SK-N-SH treated with all-trans-retinoic acid at 6 μM for 48 hours (cell line): Measurements from ENCODE around the gene MRPS34.

Experiments
- ATAC-seq: fragments of 200-7000 bp; cut with Tn5 transposase; 3 replicates; pipeline ENCODE4 v1.9.1; 2020; ENCODE audit warnings: mild to moderate bottlenecking, moderate library complexity
- ARNTL ChIP-seq: fragments of 450-650 bp; formaldehyde crosslinking; IDR thresholded peaks from 2 replicates; pipeline ENCODE4 v1.5.0; 2020; ENCODE audit warnings: low read depth, mild to moderate bottlenecking, moderate library complexity, borderline replicate concordance
- BACH2 ChIP-seq: fragments of 250-450 bp; sonication (Bioruptor Pico); IDR thresholded peaks from 2 replicates; pipeline ENCODE4 v1.9.0; 2021; ENCODE audit warnings: mild to moderate bottlenecking, borderline replicate concordance
- CSDC2 ChIP-seq: fragments of 250-450 bp; sonication (Bioruptor Pico); IDR thresholded peaks from 2 replicates; pipeline ENCODE4 v1.5.0; 2020; ENCODE audit warnings: mild to moderate bottlenecking, moderate library complexity
- ESRRG ChIP-seq: fragments of 250-450 bp; sonication (Bioruptor Pico); IDR thresholded peaks from 2 replicates; pipeline ENCODE4 v1.6.1; 2021; ENCODE audit warnings: mild to moderate bottlenecking
- GLIS3 ChIP-seq: fragments of 250-450 bp; sonication (Bioruptor Pico); IDR thresholded peaks from 2 replicates; pipeline ENCODE4 v1.5.0; 2020; ENCODE audit warnings: mild to moderate bottlenecking, moderate library complexity
- ISL1 ChIP-seq: fragments of 250-450 bp; sonication (Bioruptor Pico); IDR thresholded peaks from 2 replicates; pipeline ENCODE4 v2.1.2; 2022; ENCODE audit warnings: mild to moderate bottlenecking, moderate library complexity
- OSR1 ChIP-seq: fragments of 250-450 bp; sonication (Bioruptor Pico); IDR thresholded peaks from 2 replicates; pipeline ENCODE4 v1.8.0; 2022; ENCODE audit warnings: moderate library complexity, mild to moderate bottlenecking, inconsistent platforms
- PPARA ChIP-seq: fragments of 250-450 bp; sonication (Bioruptor Pico); IDR thresholded peaks from 2 replicates; pipeline ENCODE4 v1.5.0; 2020; ENCODE audit warnings: mild to moderate bottlenecking, borderline replicate concordance
- RARB ChIP-seq: fragments of 250-450 bp; sonication (Bioruptor Pico); IDR thresholded peaks from 2 replicates; pipeline ENCODE4 v1.8.0; 2021; ENCODE audit warnings: mild to moderate bottlenecking, moderate library complexity
- SNAI2 ChIP-seq: fragments of 250-450 bp; sonication (Bioruptor Pico); IDR thresholded peaks from 2 replicates; pipeline ENCODE4 v1.5.0; 2020; ENCODE audit warnings: mild to moderate bottlenecking, moderate library complexity
- TCF4 ChIP-seq: fragments of 250-450 bp; sonication (Bioruptor Pico); IDR thresholded peaks from 2 replicates; pipeline ENCODE4 v1.8.0; 2021; ENCODE audit warnings: mild to moderate bottlenecking, moderate library complexity, borderline replicate concordance
- TOX ChIP-seq: fragments of 250-450 bp; sonication (Bioruptor Pico); IDR thresholded peaks from 2 replicates; pipeline ENCODE4 v1.8.0; 2021; ENCODE audit warnings: mild to moderate bottlenecking, moderate library complexity, borderline replicate concordance
- ZC3H10 ChIP-seq: fragments of 250-450 bp; sonication (Bioruptor Pico); IDR thresholded peaks from 2 replicates; pipeline ENCODE4 v1.5.1; 2021; ENCODE audit warnings: mild to moderate bottlenecking, moderate library complexity
- ZFP3 ChIP-seq: fragments of 250-450 bp; sonication (Bioruptor Pico); IDR thresholded peaks from 2 replicates; pipeline ENCODE4 v1.5.0; 2020; ENCODE audit warnings: mild to moderate bottlenecking, moderate library complexity
- ZFP30 ChIP-seq: fragments of 450-650 bp; formaldehyde crosslinking; IDR thresholded peaks from 2 replicates; pipeline ENCODE4 v1.5.0; 2022; ENCODE audit warnings: mild to moderate bottlenecking, moderate library complexity
- ZNF565 ChIP-seq: fragments of 450-650 bp; formaldehyde crosslinking; conservative IDR thresholded peaks from 2 replicates; pipeline ENCODE4 v1.5.0; 2020; ENCODE audit warnings: low read depth, mild to moderate bottlenecking, moderate library complexity
- ZNF70 ChIP-seq: fragments of 450-650 bp; formaldehyde crosslinking; IDR thresholded peaks from 2 replicates; pipeline ENCODE4 v1.5.0; 2020; ENCODE audit warnings: mild to moderate bottlenecking, moderate library complexity
- ZNF8 ChIP-seq: fragments of 450-650 bp; formaldehyde crosslinking; IDR thresholded peaks from 2 replicates; pipeline ENCODE4 v1.5.0; 2020; ENCODE audit warnings: mild to moderate bottlenecking, moderate library complexity
- TF ChIP-seq, protein P1 (sequence below): fragments of 250-450 bp; sonication (Bioruptor Pico); IDR thresholded peaks from 2 replicates; pipeline ENCODE4 v1.5.1; 2021; ENCODE audit warnings: mild to moderate bottlenecking, moderate library complexity
- TF ChIP-seq, protein P2 (sequence below): fragments of 250-450 bp; sonication (Bioruptor Pico); IDR thresholded peaks from 2 replicates; pipeline ENCODE4 v1.5.0; 2020; ENCODE audit warnings: mild to moderate bottlenecking, moderate library complexity
- TF ChIP-seq, protein P3 (sequence below): fragments of 250-450 bp; sonication (Bioruptor Pico); IDR thresholded peaks from 2 replicates; pipeline ENCODE4 v1.8.0; 2020; ENCODE audit warnings: mild to moderate bottlenecking, moderate library complexity, borderline replicate concordance
- TF ChIP-seq, protein P4 (sequence below): fragments of 250-450 bp; sonication (Bioruptor Pico); IDR thresholded peaks from 2 replicates; pipeline ENCODE4 v1.5.1; 2020; ENCODE audit warnings: low read depth, mild to moderate bottlenecking, moderate library complexity

The MRPS34 gene

DNA sequence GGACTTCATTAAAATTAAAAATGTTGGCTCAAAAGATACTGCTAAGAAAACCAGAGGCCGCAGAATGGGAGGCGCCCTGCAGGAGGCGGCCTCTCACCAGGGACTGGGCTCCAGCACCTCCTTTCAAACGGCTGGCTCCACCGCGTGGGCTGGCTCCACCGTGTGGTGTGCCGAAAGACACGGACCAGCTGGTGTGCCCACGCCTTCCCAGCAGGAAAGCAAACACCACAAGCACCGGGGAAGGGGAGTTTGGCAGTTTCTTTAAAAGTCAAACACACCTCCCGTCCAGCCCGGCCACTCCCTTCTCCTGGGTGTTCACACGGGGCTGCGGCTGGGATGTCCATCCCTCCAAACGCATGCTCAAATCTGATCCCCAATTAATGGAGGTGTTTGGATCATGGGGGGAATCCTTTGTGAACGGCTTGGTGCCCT lies 39.8 kb upstream of the MRPS34 start (continued):
- TF ChIP-seq, protein P1, sequence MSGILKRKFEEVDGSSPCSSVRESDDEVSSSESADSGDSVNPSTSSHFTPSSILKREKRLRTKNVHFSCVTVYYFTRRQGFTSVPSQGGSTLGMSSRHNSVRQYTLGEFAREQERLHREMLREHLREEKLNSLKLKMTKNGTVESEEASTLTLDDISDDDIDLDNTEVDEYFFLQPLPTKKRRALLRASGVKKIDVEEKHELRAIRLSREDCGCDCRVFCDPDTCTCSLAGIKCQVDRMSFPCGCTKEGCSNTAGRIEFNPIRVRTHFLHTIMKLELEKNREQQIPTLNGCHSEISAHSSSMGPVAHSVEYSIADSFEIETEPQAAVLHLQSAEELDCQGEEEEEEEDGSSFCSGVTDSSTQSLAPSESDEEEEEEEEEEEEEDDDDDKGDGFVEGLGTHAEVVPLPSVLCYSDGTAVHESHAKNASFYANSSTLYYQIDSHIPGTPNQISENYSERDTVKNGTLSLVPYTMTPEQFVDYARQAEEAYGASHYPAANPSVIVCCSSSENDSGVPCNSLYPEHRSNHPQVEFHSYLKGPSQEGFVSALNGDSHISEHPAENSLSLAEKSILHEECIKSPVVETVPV, result no peak
- no peak for TF ChIP-seq ZNF8
- TF ChIP-seq BACH2 (CRISPR knock-in tag), result no peak
- TF ChIP-seq OSR1 (CRISPR knock-in tag), result no peak
- no peak for TF ChIP-seq RARB (CRISPR knock-in tag)
- no peak for TF ChIP-seq ARNTL (CRISPR knock-in tag)
- no peak for TF ChIP-seq TCF4 (CRISPR knock-in tag)

DNA sequence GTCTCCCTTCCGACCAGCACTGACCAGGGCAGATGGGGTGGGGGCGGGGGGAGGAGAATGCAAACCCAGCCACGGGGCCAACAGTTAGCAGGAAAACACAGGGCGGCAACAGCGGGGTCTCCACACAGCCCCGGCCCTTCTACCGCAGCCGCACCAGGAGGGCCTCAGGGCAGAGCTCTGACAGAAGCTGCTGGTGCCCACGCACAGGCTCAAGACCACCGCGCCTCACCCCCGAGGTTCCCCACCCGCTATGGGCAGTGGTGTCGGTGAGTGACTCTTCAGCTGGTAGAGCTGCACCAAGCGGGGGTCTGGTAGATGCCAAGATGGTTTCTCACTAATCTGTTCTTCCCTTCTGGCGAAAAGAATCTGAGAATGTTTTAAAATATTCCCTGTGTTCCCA lies 37.6 kb upstream of the MRPS34 start:
- ATAC-seq, result no peak
- TF ChIP-seq ZFP3 (CRISPR knock-in tag) (no peak), PPARA (no peak), OSR1 (CRISPR knock-in tag) (no peak), TOX (CRISPR knock-in tag) (no peak), GLIS3 (CRISPR knock-in tag) (no peak), ZNF565 (no peak), ISL1 (CRISPR knock-in tag) (no peak), ARNTL (CRISPR knock-in tag) (no peak), SNAI2 (no peak), ZC3H10 (CRISPR knock-in tag) (no peak), RARB (CRISPR knock-in tag) (no peak), ZNF8 (no peak)
- TF ChIP-seq, protein P2, sequence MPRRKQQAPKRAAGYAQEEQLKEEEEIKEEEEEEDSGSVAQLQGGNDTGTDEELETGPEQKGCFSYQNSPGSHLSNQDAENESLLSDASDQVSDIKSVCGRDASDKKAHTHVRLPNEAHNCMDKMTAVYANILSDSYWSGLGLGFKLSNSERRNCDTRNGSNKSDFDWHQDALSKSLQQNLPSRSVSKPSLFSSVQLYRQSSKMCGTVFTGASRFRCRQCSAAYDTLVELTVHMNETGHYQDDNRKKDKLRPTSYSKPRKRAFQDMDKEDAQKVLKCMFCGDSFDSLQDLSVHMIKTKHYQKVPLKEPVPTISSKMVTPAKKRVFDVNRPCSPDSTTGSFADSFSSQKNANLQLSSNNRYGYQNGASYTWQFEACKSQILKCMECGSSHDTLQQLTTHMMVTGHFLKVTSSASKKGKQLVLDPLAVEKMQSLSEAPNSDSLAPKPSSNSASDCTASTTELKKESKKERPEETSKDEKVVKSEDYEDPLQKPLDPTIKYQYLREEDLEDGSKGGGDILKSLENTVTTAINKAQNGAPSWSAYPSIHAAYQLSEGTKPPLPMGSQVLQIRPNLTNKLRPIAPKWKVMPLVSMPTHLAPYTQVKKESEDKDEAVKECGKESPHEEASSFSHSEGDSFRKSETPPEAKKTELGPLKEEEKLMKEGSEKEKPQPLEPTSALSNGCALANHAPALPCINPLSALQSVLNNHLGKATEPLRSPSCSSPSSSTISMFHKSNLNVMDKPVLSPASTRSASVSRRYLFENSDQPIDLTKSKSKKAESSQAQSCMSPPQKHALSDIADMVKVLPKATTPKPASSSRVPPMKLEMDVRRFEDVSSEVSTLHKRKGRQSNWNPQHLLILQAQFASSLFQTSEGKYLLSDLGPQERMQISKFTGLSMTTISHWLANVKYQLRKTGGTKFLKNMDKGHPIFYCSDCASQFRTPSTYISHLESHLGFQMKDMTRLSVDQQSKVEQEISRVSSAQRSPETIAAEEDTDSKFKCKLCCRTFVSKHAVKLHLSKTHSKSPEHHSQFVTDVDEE (CRISPR knock-in tag), result no peak
- TF ChIP-seq, protein P1, result no peak
- TF ChIP-seq, all 23 proteins: peak for 0

DNA sequence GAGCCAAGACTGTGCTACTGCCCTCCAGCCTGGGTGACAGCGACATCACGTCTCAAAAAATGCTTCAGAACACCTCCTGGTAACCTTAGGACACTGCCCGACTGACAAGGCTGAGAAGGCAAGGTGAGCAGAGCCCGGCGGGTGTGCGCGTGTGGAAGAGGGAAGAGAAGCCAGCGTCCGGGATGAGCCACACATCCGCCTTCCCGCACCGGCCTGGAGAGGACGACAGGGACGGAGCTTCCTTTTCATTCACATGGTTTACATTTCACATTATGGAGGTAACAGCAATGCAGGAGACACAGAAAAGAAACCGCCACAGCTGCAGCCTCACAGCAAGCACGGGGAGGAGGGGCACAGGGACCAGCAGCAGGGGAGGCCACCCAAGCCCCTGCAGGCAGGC lies 37.2 kb upstream of the MRPS34 start:
- ATAC-seq, result no peak
- no peak for TF ChIP-seq ZFP30 (CRISPR knock-in tag)
- no peak for TF ChIP-seq GLIS3 (CRISPR knock-in tag)
- TF ChIP-seq OSR1 (CRISPR knock-in tag), result no peak
- TF ChIP-seq, protein P1, result no peak
- TF ChIP-seq, protein P3, sequence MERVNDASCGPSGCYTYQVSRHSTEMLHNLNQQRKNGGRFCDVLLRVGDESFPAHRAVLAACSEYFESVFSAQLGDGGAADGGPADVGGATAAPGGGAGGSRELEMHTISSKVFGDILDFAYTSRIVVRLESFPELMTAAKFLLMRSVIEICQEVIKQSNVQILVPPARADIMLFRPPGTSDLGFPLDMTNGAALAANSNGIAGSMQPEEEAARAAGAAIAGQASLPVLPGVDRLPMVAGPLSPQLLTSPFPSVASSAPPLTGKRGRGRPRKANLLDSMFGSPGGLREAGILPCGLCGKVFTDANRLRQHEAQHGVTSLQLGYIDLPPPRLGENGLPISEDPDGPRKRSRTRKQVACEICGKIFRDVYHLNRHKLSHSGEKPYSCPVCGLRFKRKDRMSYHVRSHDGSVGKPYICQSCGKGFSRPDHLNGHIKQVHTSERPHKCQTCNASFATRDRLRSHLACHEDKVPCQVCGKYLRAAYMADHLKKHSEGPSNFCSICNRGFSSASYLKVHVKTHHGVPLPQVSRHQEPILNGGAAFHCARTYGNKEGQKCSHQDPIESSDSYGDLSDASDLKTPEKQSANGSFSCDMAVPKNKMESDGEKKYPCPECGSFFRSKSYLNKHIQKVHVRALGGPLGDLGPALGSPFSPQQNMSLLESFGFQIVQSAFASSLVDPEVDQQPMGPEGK (CRISPR knock-in tag), result no peak
- TF ChIP-seq ARNTL (CRISPR knock-in tag), result no peak
- no peak for TF ChIP-seq ZNF70 (CRISPR knock-in tag)
- no peak for TF ChIP-seq SNAI2
- TF ChIP-seq BACH2 (CRISPR knock-in tag), result no peak
- TF ChIP-seq RARB (CRISPR knock-in tag), result no peak
- TF ChIP-seq ZC3H10 (CRISPR knock-in tag), result no peak
- no peak for TF ChIP-seq CSDC2 (CRISPR knock-in tag)
- TF ChIP-seq, protein P4, sequence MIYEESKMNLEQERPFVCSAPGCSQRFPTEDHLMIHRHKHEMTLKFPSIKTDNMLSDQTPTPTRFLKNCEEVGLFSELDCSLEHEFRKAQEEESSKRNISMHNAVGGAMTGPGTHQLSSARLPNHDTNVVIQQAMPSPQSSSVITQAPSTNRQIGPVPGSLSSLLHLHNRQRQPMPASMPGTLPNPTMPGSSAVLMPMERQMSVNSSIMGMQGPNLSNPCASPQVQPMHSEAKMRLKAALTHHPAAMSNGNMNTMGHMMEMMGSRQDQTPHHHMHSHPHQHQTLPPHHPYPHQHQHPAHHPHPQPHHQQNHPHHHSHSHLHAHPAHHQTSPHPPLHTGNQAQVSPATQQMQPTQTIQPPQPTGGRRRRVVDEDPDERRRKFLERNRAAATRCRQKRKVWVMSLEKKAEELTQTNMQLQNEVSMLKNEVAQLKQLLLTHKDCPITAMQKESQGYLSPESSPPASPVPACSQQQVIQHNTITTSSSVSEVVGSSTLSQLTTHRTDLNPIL, result no peak
- TF ChIP-seq ZNF565, result no peak
- no peak for TF ChIP-seq ESRRG (CRISPR knock-in tag)
- no peak for TF ChIP-seq ZNF8
